Activated CD8-positive, alpha-beta T cell treated with anti-CD3 and anti-CD28 coated beads, Interleukin-2, amount 10 ng/mL, durations not matched to agents 7 days and 5 days (primary cell): ENCODE measurements around the gene SAFB. TPM values are rescaled to one million over a fixed set of nuclear protein-coding genes. Genes with fewer than 3 reads are reported as not detected.
A peak's percentile ranks its signal among the peaks of the same experiment; 100 is the strongest.

Experiments
- ATAC-seq: fragments of 150-1000 bp; cut with Tn5 transposase; one replicate; pipeline ENCODE4 v1.10.0; 2021; ENCODE audit warnings: moderate library complexity
- CTCF ChIA-PET: fragments of 350-600 bp; sonication (Branson Sonifier 250); formaldehyde crosslinking; loops from one replicate; lab custom pipeline; 2021; ENCODE audit warnings: antibody characterized with exemption; lab: Charles Lee
- POLR2A ChIA-PET: fragments of 350-600 bp; sonication (Branson Sonifier 250); formaldehyde crosslinking; loops from one replicate; lab custom pipeline; 2021; ENCODE audit warnings: antibody characterized with exemption; lab: Charles Lee
- DNase-seq: peaks from one replicate; pipeline ENCODE4 v3.0.0-alpha.2; 2020
- H3K27ac Mint-ChIP-seq: one replicate; pipeline ENCODE4 v1.8.0; 2021; ENCODE audit warnings: mild to moderate bottlenecking, mixed read lengths
- H3K27me3 Mint-ChIP-seq: one replicate; pipeline ENCODE4 v1.8.0; 2021; ENCODE audit warnings: low read depth, mixed read lengths
- H3K36me3 Mint-ChIP-seq: one replicate; pipeline ENCODE4 v1.8.0; 2021; ENCODE audit warnings: low read depth, mixed read lengths
- H3K4me1 Mint-ChIP-seq: one replicate; pipeline ENCODE4 v1.8.0; 2021; ENCODE audit warnings: low read depth, mixed read lengths
- H3K4me3 Mint-ChIP-seq: one replicate; pipeline ENCODE4 v1.8.0; 2021; ENCODE audit warnings: mild to moderate bottlenecking, mixed read lengths
- H3K9me3 Mint-ChIP-seq: one replicate; pipeline ENCODE4 v1.8.0; 2022; ENCODE audit warnings: mixed read lengths; ENCODE audit not compliant: insufficient read depth
- total RNA-seq, 2 experiments: library from RNA; stranded (reverse); gene quantifications; one replicate each; pipeline ENCODE4 v1.2.3, GENCODE V29; 2021

Gene SAFB
- total RNA-seq, 2 experiments from 2014 or later, result 116 to 134 TPM

GRCh38 chr19:5654931-5655330, 32.0 kb downstream of the SAFB start:
- H3K9me3 Mint-ChIP-seq, result no peaks in the 10 kb centered on the region
- CTCF ChIA-PET, result no interaction called here
- no peak overlapping the region for H3K4me3 Mint-ChIP-seq
- POLR2A ChIA-PET, result interaction anchor here (1.0 kb wide), 1 partner anchor 13 kb away, joined by 3 read pairs; no protein-coding TSS in a partner anchor
- no peaks in the 10 kb centered on the region for H3K4me1 Mint-ChIP-seq
- no peak overlapping the region for H3K27ac Mint-ChIP-seq
- no peak for ATAC-seq
- DNase-seq, result no peak
- peaks cover 67% of the 10 kb centered on the region for H3K36me3 Mint-ChIP-seq
- H3K27me3 Mint-ChIP-seq, result no peaks in the 10 kb centered on the region

DNA sequence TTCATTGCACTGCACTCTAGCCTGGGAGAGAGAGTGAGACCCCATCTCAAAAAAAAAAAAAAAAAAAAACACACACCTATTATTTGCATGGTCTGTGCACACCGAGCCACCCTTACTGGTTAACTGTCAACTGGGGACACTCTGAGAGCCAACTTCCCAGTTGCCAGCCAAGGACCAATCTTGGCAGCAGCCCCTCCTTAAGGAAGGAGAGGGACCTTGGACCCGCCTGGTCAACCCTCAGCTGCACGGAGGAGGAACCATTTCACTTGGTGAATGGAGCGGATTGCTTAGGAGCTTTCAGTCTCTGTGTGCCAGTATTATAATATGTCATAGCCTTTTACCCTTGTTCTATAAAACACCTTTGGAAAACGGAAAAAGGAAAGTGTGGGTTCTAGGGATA, 32.5 kb downstream of the SAFB start:
- no peaks in the 10 kb centered on the region for H3K4me1 Mint-ChIP-seq

DNA sequence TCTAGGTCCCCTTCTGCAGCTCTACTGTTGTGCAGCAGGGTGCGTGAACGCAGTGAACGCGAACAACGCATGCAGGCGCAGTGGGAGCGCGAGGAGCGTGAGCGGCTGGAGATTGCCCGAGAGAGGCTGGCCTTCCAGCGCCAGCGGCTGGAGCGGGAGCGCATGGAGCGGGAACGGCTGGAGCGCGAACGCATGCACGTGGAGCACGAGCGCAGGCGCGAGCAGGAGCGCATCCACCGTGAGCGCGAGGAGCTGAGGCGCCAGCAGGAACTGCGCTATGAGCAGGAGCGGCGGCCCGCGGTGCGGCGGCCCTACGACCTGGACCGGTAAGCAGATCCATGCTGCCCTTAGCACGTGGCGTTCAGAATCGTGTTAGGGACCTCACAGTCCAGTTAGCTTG, 38.6 kb downstream of the SAFB start:
- Mint-ChIP-seq H3K27me3 (no peaks in the 10 kb centered on the region), H3K9me3 (no peaks in the 10 kb centered on the region), H3K4me1 (peaks cover 14% of the 10 kb centered on the region), H3K36me3 (peaks cover 60% of the 10 kb centered on the region), H3K4me3 (no peak overlapping the region), H3K27ac (no peak overlapping the region)
- ATAC-seq, result no peak
- ChIA-PET POLR2A (interaction anchor here (0.7 kb wide), 1 partner anchor 56 kb away, joined by 3 read pairs; no protein-coding TSS in a partner anchor), CTCF (no interaction called here)
- no peak for DNase-seq

More for the DNA sequence above, 32.5 kb downstream of the SAFB start:
- H3K4me3 Mint-ChIP-seq, result no peak overlapping the region
- no peak for ATAC-seq
- ChIA-PET CTCF (no interaction called here), POLR2A (interaction anchor here (1.0 kb wide), 1 partner anchor 13 kb away, joined by 3 read pairs; no protein-coding TSS in a partner anchor)
- H3K36me3 Mint-ChIP-seq, result peaks cover 64% of the 10 kb centered on the region
- DNase-seq, result no peak
- no peaks in the 10 kb centered on the region for H3K9me3 Mint-ChIP-seq
- no peaks in the 10 kb centered on the region for H3K27me3 Mint-ChIP-seq
- H3K27ac Mint-ChIP-seq, result no peak overlapping the region

DNA sequence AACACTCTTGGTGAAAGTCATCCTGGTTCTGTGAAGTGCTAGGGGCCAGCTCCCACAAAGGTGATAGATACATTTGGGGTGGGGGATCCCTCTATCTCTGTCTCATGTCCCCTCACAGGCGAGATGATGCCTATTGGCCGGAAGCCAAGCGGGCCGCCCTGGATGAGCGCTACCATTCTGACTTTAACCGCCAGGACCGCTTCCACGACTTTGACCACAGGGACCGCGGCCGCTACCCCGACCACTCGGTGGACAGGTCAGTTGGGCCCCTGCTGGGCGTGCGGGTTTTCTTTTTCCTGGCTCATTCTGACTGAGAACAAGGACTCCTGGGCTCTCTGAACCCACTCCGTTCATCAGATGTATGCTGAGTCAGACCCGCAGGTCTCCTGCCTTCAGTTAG, 41.0 kb downstream of the SAFB start:
- Mint-ChIP-seq H3K27me3 (no peaks in the 10 kb centered on the region), H3K27ac (no peak overlapping the region), H3K36me3 (peaks cover 66% of the 10 kb centered on the region), H3K9me3 (no peaks in the 10 kb centered on the region), H3K4me1 (peaks cover 14% of the 10 kb centered on the region), H3K4me3 (no peak overlapping the region)
- ATAC-seq (no peak), DNase-seq (no peak)
- POLR2A ChIA-PET, result no interaction called here
- CTCF ChIA-PET, result no interaction called here

GRCh38 chr19:5664515-5664914, 41.6 kb downstream of the SAFB start:
- no peak for ATAC-seq
- Mint-ChIP-seq H3K4me3 (no peak overlapping the region), H3K27me3 (no peaks in the 10 kb centered on the region), H3K4me1 (peaks cover 14% of the 10 kb centered on the region), H3K9me3 (no peaks in the 10 kb centered on the region), H3K27ac (no peak overlapping the region), H3K36me3 (peaks cover 69% of the 10 kb centered on the region)
- CTCF ChIA-PET, result no interaction called here
- POLR2A ChIA-PET, result no interaction called here
- DNase-seq, result no peak

- peaks cover 70% of the 10 kb centered on the region for H3K36me3 Mint-ChIP-seq
- ATAC-seq (no peak), DNase-seq (no peak)
- ChIA-PET CTCF (interaction anchor here (1.2 kb wide), 1 partner anchor 319 kb away, joined by 3 read pairs; no protein-coding TSS in a partner anchor), POLR2A (interaction anchor here (0.9 kb wide), 1 partner anchor 43 kb away, joined by 3 read pairs; the partner anchor contains the start of genes SAFB and SAFB2)
- peaks cover 16% of the 10 kb centered on the region for H3K4me1 Mint-ChIP-seq
- peak overlapping the region; percentile 30 for H3K27ac Mint-ChIP-seq
- no peaks in the 10 kb centered on the region for H3K27me3 Mint-ChIP-seq
- H3K9me3 Mint-ChIP-seq, result no peaks in the 10 kb centered on the region
- no peak overlapping the region for H3K4me3 Mint-ChIP-seq
Observed at GRCh38 chr19:5665781-5666513, 43.1 kb downstream of the SAFB start.

GRCh38 chr19:5666921-5667610, 44.2 kb downstream of the SAFB start:
- ChIA-PET POLR2A (interaction anchor here (0.6 kb wide), 1 partner anchor 14 kb away, joined by 3 read pairs; no protein-coding TSS in a partner anchor), CTCF (no interaction called here)
- Mint-ChIP-seq H3K36me3 (peaks cover 70% of the 10 kb centered on the region), H3K4me1 (peaks cover 16% of the 10 kb centered on the region), H3K9me3 (no peaks in the 10 kb centered on the region), H3K27ac (no peak overlapping the region), H3K4me3 (no peak overlapping the region), H3K27me3 (no peaks in the 10 kb centered on the region)
- DNase-seq (no peak), ATAC-seq (no peak)

GRCh38 chr19:5667751-5668271, 44.9 kb downstream of the SAFB start:
- Mint-ChIP-seq H3K27me3 (no peaks in the 10 kb centered on the region), H3K4me1 (peaks cover 16% of the 10 kb centered on the region), H3K36me3 (peaks cover 69% of the 10 kb centered on the region), H3K27ac (no peak overlapping the region), H3K9me3 (no peaks in the 10 kb centered on the region), H3K4me3 (no peak overlapping the region)
- DNase-seq, result no peak
- CTCF ChIA-PET, result no interaction called here
- ATAC-seq, result no peak
- POLR2A ChIA-PET, result interaction anchor here (0.9 kb wide), 1 partner anchor 12 kb away, joined by 3 read pairs; no protein-coding TSS in a partner anchor

DNA sequence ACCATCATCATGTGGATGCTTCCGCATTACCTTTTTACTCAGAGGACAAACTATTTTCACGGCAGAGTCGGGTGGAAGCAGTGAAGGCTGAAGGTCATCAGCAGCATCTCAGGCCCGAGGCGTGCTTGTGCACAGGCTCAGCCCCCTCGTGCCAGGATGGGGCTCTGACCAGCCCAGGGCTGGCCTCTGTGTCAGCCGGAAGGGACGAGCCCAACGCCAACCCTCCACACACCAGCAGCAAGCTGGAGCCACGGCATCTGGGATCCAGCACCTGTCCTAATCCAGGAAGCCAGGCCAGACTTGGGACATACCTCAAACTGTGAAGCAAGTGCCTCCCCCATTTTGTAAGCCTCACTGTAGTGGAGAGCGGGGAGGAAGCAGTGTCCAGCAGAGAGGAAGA, 46.3 kb downstream of the SAFB start:
- Mint-ChIP-seq H3K4me3 (no peak overlapping the region), H3K27me3 (no peaks in the 10 kb centered on the region), H3K27ac (no peak overlapping the region), H3K4me1 (peaks cover 16% of the 10 kb centered on the region), H3K9me3 (no peaks in the 10 kb centered on the region), H3K36me3 (peaks cover 65% of the 10 kb centered on the region)
- ChIA-PET CTCF (no interaction called here), POLR2A (no interaction called here)
- DNase-seq, result no peak
- ATAC-seq, result no peak

DNA sequence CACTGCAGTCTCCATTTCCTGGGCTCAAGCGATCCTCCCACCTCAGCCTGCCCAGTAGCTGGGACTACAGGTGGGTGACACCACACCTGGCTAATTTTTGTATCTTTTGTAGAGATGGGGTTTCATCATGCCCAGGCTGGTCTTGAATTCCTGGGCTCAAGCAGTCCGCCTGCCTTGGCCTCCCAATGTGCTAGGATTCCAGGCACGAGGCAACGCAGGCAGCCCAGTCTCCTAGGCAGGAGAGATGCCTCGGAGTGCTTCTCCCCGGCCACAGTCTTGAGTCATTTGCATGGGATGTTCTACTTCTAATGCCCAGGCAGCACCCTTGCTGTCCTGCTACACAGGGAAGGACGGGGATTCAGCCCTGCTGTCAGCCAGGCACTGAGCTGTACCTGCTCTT, 48.7 kb downstream of the SAFB start:
- H3K4me3 Mint-ChIP-seq, result no peak overlapping the region
- CTCF ChIA-PET, result no interaction called here
- no peaks in the 10 kb centered on the region for H3K27me3 Mint-ChIP-seq
- DNase-seq, result no peak
- H3K9me3 Mint-ChIP-seq, result no peaks in the 10 kb centered on the region
- peaks cover 45% of the 10 kb centered on the region for H3K36me3 Mint-ChIP-seq
- no peak overlapping the region for H3K27ac Mint-ChIP-seq
- peaks cover 3% of the 10 kb centered on the region for H3K4me1 Mint-ChIP-seq
- ATAC-seq, result no peak
- POLR2A ChIA-PET, result no interaction called here

DNA sequence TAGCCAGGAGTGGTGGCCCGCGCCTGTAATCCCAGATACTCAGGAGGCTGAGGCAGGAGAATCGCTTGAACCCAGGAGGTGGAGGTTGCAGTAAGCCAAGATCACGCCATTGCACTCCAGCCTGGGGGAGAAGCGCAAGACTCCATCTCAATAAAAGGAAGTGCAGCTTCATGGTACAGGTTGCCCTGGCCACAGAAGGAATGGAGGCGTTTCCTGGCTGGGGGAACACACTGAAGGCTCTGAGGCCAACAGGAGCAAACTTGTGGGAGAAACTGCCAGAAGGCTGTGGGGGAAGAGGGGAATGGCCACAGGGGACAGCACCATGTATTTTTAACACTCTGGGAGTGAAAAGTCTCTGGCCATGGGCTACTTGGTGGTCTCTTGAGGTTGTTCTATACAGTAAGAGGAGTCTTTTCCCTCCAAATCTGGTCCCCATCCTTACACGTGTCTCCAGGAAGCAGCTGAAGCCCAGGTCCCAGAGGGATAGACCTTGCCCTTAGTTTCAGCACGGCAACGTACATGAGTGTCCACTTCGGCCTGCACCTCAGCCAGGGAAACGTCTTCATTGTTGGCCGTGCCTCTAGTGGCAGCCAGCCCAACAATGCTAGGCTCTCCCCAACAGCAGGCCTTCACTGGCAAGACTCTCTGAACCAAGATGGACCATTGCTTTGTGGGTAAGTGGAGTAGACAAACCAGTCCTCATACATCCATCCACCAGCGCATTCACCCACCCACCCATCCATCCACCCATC, 50.0 kb downstream of the SAFB start:
- no peaks in the 10 kb centered on the region for H3K9me3 Mint-ChIP-seq
- no peaks in the 10 kb centered on the region for H3K27me3 Mint-ChIP-seq
- DNase-seq (no peak), ATAC-seq (no peak)
- peaks cover 3% of the 10 kb centered on the region for H3K4me1 Mint-ChIP-seq
- no peak overlapping the region for H3K4me3 Mint-ChIP-seq
- H3K27ac Mint-ChIP-seq, result no peak overlapping the region
- POLR2A ChIA-PET, result no interaction called here
- H3K36me3 Mint-ChIP-seq, result peaks cover 38% of the 10 kb centered on the region
- CTCF ChIA-PET, result no interaction called here
